CD4-positive, alpha-beta T cell treated with Interleukin-15 for 1 hour (primary cell): ENCODE results near the gene ASXL3.

Source experiments
- DNase-seq: peaks from one replicate; pipeline ENCODE4 v3.0.0-alpha.2; 2020

ASXL3 gene

GRCh38 chr18:33577685-33578517, at the start of gene ASXL3:
ASXL3 (plus strand) TSS chr18:33578219; CDS start chr18:33578632, 413 bp downstream.
- no peak for DNase-seq

GRCh38 chr18:33532978-33533377, 45.0 kb upstream of the ASXL3 start:
- no peak for DNase-seq

- no peak for DNase-seq
Observed at GRCh38 chr18:33536904-33537303, 41.1 kb upstream of the ASXL3 start.

DNA sequence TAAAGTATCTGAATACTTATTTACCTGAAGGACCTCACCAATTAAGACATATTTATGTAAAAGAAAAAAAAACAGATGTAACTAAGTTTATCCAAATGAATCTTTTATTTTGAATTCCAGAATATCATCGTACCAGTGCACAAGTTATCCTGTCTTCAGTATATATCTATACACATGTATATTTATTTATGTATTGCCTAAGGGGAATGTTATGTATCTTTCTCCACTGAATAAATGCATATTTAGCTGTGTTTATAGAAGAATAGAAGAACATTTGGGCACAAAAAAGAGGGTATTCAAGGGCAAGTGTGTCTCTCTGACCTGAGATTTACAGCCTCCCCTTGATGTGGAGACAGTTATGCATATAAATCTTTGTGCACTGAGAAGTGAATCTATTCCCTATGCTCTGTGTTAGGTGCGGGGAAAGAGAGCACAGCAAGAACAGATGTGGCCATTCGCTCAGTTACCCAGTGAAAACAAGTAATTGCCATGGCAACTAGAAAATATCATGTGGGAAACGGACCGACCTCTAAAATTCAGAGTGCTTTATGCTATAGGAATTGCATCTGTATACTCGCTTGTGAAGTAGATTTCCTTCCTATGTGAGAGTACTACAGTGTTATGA, 39.5 kb upstream of the ASXL3 start:
- no peak for DNase-seq

DNA sequence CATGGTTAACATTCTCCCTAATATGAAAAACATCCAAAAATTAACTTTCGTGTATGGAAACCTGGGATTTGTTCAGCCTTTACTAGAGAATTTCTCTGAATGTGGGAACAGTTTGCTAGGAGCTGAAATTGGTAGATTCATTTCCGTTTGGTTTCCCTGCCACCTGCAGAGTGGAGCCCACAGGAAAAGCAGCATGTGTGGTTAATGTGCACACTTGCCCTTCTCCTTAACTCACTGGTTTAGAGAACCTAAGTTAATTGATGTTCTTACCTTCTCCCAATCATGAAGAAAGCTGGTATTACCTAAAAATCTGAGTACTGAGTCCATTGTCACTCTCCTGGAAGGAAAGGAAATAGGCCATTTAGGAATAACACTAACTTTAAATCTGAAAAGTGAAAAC, 37.6 kb upstream of the ASXL3 start:
- no peak for DNase-seq

DNA sequence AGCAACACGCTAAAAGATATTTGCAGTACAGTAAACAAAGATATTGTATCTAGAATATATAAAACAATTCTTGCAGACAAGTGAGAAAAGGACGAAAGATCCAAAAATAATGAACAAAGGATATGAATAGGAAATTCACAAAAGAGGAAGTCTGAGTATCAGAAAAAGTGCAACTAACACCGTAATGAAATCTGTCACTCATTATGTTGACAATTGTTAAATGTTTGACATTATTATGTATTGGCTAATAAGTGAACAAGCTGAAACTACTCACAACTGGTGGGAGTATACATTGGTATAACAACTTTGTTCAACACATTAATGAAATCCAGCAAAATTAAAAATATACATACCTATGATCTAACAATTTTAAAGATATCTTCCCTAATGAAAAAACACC, 36.7 kb upstream of the ASXL3 start:
- no peak for DNase-seq

GRCh38 chr18:33556846-33557245, 21.2 kb upstream of the ASXL3 start:
- DNase-seq, result no peak

- no peak for DNase-seq
Observed at GRCh38 chr18:33557706-33558105, 20.3 kb upstream of the ASXL3 start.

GRCh38 chr18:33558529-33558928, 19.5 kb upstream of the ASXL3 start:
- no peak for DNase-seq

- no peak for DNase-seq
Observed at GRCh38 chr18:33560686-33561370, 17.2 kb upstream of the ASXL3 start.

- DNase-seq, result no peak
Observed at GRCh38 chr18:33562741-33563140, 15.3 kb upstream of the ASXL3 start.

DNA sequence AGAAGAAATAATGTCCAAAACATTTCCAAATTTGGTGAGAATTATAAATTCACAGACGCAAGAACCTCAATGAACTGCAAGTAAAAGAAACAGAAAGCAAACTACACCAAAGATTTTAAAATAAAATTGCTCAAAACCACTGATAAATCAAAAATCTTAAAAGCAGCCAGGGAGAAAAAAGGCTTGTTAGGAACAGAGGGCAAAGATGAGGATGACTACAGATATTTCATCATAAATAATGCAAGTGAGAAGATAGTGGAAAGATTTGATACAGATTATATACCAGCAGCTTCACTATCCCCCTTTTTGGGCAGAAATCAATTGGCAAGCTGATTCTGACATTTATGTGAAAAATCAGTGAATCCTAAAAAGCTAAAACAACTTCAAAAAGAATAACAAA, 10.3 kb upstream of the ASXL3 start:
- no peak for DNase-seq

GRCh38 chr18:33571998-33572787, 5.8 kb upstream of the ASXL3 start:
- DNase-seq, result no peak

- no peak for DNase-seq
Observed at GRCh38 chr18:33573193-33573592, 4.8 kb upstream of the ASXL3 start.

- no peak for DNase-seq
Observed at GRCh38 chr18:33575451-33575850, 2.6 kb upstream of the ASXL3 start.

- DNase-seq, result no peak
Observed at GRCh38 chr18:33576999-33577646, 896 bp upstream of the ASXL3 start.

GRCh38 chr18:33578518-33579348, 714 bp downstream of the ASXL3 start:
- no peak for DNase-seq

DNA sequence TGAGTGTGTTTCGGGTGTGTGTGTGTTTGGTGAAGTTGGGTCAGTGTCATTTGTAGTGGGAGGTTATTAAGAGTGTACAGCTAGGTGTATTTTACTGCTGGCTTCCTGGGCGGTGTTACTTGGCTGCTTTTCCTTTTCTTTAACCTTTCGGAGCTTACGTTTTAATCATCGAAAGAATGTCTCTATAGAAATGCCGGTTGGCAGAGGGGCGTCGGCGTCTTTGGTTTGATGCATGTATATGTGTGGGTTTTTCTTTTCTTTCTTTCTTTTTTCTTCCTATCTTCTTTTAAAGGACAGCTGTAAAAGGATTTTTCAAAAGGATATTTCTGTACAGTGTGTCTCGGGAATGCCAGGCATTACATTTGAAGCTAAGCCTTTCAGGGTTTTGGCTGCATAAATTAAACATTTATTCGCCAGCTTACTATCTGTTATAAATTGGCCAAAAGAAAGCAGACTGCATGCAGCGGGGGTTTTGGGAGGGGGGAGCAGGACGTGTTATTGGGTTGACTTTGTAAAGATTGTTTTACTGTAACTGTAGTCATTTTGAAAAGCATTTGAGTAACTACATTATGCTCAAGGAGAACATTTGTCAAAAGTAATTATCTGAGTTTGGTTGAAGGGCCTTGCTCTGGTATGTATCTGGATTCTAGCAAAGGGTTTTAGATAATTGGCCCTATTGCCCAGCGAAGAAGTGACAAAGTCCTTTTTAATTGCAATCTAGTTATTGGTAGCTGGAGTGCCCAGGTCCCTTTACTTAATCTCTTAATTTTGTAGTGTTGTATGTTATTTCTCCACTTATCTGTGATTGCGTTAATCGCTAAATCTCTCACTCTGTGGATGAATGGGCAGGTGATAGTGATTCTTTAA, 1.6 kb downstream of the ASXL3 start:
- DNase-seq, result no peak

- no peak for DNase-seq
Observed at GRCh38 chr18:33580546-33580945, 2.5 kb downstream of the ASXL3 start.

- no peak for DNase-seq
Observed at GRCh38 chr18:33581856-33582255, 3.8 kb downstream of the ASXL3 start.

- DNase-seq, result no peak
Observed at GRCh38 chr18:33583901-33584300, 5.9 kb downstream of the ASXL3 start.
